22Rv1 (cell line): Measurements from ENCODE around the gene SERPINB4.

Source experiments
- CTCF ChIP-seq: fragments of 450-650 bp; IDR thresholded peaks from 2 replicates; pipeline ENCODE4 v1.5.1; 2017; ENCODE audit warnings: mild to moderate bottlenecking
- ZFX ChIP-seq: fragments of 450-650 bp; IDR thresholded peaks from 2 replicates; pipeline ENCODE4 v1.6.1; 2017; ENCODE audit warnings: antibody characterized with exemption, borderline replicate concordance

GRCh38 chr18:63683890-63684289, 39.8 kb upstream of the SERPINB4 start:
- no peak for TF ChIP-seq CTCF
- no peak for TF ChIP-seq ZFX
